Adrenal gland (tissue), 5 donors: ENCODE measurements around the gene TOMM22.

Source experiments
- POLR2A ChIP-seq, 2 donors: fragments of 450-650 bp; IDR thresholded peaks; one replicate each; pipeline ENCODE4 v1.6.1; 2017; ENCODE audit warnings: antibody characterized with exemption in 2 of 2, mild to moderate bottlenecking in 2 of 2, moderate library complexity in 1 of 2
- TF ChIP-seq, protein P1 (sequence below), 6 experiments: fragments of 450-650 bp in 4 of 6; fragments of 200-600 bp in 2 of 6; sonication (generic) in 1 of 6; IDR thresholded peaks; 1 replicate in 5 of 6; 2 replicates in 1 of 6; pipeline versions ENCODE4 v1.5.1 to v1.8.0; 2016 to 2021; ENCODE audit warnings: antibody characterized with exemption in 6 of 6, mild to moderate bottlenecking in 2 of 6, moderate library complexity in 1 of 6
- donor health status: DM: no; HTN: no; CAD: no.

GRCh38 chr22:38733724-38734381 is 52.1 kb downstream of the TOMM22 start:
- TF ChIP-seq, protein P1, sequence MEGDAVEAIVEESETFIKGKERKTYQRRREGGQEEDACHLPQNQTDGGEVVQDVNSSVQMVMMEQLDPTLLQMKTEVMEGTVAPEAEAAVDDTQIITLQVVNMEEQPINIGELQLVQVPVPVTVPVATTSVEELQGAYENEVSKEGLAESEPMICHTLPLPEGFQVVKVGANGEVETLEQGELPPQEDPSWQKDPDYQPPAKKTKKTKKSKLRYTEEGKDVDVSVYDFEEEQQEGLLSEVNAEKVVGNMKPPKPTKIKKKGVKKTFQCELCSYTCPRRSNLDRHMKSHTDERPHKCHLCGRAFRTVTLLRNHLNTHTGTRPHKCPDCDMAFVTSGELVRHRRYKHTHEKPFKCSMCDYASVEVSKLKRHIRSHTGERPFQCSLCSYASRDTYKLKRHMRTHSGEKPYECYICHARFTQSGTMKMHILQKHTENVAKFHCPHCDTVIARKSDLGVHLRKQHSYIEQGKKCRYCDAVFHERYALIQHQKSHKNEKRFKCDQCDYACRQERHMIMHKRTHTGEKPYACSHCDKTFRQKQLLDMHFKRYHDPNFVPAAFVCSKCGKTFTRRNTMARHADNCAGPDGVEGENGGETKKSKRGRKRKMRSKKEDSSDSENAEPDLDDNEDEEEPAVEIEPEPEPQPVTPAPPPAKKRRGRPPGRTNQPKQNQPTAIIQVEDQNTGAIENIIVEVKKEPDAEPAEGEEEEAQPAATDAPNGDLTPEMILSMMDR (IDR thresholded peaks at IDR 0.05), result no peak
- TF ChIP-seq POLR2A (IDR thresholded peaks at IDR 0.05), result no peak
